Uterus (tissue), 2 donors: ENCODE data around the gene DPH7.

ENCODE experiments used
- POLR2A ChIP-seq, 2 donors: fragments of 450-650 bp; IDR thresholded peaks; one replicate each; pipeline ENCODE4 v1.6.1; 2016; ENCODE audit warnings: antibody characterized with exemption in 2 of 2, mild to moderate bottlenecking in 1 of 2, moderate library complexity in 1 of 2
- TF ChIP-seq, protein P1 (sequence below), 4 experiments: fragments of 200-600 bp in 2 of 4; fragments of 450-650 bp in 2 of 4; sonication (generic) in 2 of 4; IDR thresholded peaks; one replicate each; pipeline ENCODE4 v1.5.1; 2016 to 2019; ENCODE audit warnings: antibody characterized with exemption in 4 of 4, mild to moderate bottlenecking in 2 of 4, moderate library complexity in 1 of 4

- TF ChIP-seq, protein P1, sequence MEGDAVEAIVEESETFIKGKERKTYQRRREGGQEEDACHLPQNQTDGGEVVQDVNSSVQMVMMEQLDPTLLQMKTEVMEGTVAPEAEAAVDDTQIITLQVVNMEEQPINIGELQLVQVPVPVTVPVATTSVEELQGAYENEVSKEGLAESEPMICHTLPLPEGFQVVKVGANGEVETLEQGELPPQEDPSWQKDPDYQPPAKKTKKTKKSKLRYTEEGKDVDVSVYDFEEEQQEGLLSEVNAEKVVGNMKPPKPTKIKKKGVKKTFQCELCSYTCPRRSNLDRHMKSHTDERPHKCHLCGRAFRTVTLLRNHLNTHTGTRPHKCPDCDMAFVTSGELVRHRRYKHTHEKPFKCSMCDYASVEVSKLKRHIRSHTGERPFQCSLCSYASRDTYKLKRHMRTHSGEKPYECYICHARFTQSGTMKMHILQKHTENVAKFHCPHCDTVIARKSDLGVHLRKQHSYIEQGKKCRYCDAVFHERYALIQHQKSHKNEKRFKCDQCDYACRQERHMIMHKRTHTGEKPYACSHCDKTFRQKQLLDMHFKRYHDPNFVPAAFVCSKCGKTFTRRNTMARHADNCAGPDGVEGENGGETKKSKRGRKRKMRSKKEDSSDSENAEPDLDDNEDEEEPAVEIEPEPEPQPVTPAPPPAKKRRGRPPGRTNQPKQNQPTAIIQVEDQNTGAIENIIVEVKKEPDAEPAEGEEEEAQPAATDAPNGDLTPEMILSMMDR (IDR thresholded peaks at IDR 0.05): no peak
- TF ChIP-seq POLR2A (IDR thresholded peaks at IDR 0.05): no peak
Observed at GRCh38 chr9:137583347-137583746, 4.6 kb upstream of the DPH7 start.
